Erythroblast (primary cell): ENCODE results near the gene CEL.
"Not testable (repeated sequence)": the region's sequence is repeated elsewhere in the genome, so short reads cannot be mapped to it uniquely, and the experiment has no call there.

ENCODE experiments used
- GATA1 ChIP-seq: IDR thresholded peaks from 2 replicates; pipeline ENCODE4 v1.6.1; 2011; ENCODE audit warnings: low read depth, mild to moderate bottlenecking, control low read depth, low read length, moderate library complexity
- POLR2A ChIP-seq: IDR thresholded peaks from 2 replicates; pipeline ENCODE4 v1.6.1; 2011; ENCODE audit warnings: mild to moderate bottlenecking, low read length

DNA sequence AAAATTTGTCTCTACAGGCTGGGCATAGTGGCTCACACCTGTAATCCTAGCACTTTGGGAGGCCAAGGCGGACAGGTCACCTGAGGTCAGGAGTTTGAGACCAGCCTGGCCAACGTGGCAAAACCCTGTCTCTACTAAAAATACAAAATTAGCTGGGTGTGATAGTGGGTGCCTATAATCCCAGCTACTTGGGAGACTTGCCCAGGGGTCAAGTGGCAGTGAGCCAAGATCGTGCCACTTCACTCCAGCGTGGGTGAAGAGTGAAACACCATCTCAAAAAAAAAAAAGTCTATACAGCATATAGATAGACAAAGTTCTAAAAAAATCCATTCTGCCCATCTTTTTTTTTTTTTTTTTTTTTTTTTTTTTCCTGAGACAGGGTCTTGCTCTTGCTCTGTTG lies 32.6 kb downstream of the CEL start:
- not testable (repeated sequence) for TF ChIP-seq POLR2A, GATA1
